ENCODE measurements around the gene MEIOSIN.

MEIOSIN gene

GRCh38 chr19:45766296-45766868 lies 33.1 kb downstream of the MEIOSIN start:
- no peak for DNase-seq (ENCODE audit: low read depth)
- in situ Hi-C loops (cut with HindIII; ENCODE audit: low sequenced_read_pairs), result no loop called here
- peak overlapping the region; percentile 77 for H3K4me3 ChIP-seq (ENCODE audit: low read depth, low read length)
- TF ChIP-seq CTCF (IDR thresholded peaks at IDR 0.05; ENCODE audit: low read depth, low read length, missing control alignments), result no peak

- DNase-seq (ENCODE audit: low read depth), result no peak
- in situ Hi-C loops (cut with HindIII; ENCODE audit: low sequenced_read_pairs), result no loop called here
- H3K4me3 ChIP-seq (ENCODE audit: low read depth, low read length), result peak overlapping the region; percentile 77
- no peak for TF ChIP-seq CTCF (IDR thresholded peaks at IDR 0.05; ENCODE audit: low read depth, low read length, missing control alignments)
Measured at GRCh38 chr19:45766869-45767346, 33.7 kb downstream of the MEIOSIN start.

- DNase-seq (ENCODE audit: low read depth), result peak; percentile 34
- in situ Hi-C loops (cut with HindIII; ENCODE audit: low sequenced_read_pairs), result no loop called here
- no peak for TF ChIP-seq CTCF (IDR thresholded peaks at IDR 0.05; ENCODE audit: low read depth, low read length, missing control alignments)
- peak overlapping the region; percentile 77 for H3K4me3 ChIP-seq (ENCODE audit: low read depth, low read length)
Measured at GRCh38 chr19:45767410-45767880, 34.2 kb downstream of the MEIOSIN start.

GRCh38 chr19:45767881-45768654 lies 34.8 kb downstream of the MEIOSIN start:
- peak overlapping the region; percentile 77 for H3K4me3 ChIP-seq (ENCODE audit: low read depth, low read length)
- peak; percentile 27 for DNase-seq (ENCODE audit: low read depth)
- in situ Hi-C loops (cut with HindIII; ENCODE audit: low sequenced_read_pairs), result no loop called here
- no peak for TF ChIP-seq CTCF (IDR thresholded peaks at IDR 0.05; ENCODE audit: low read depth, low read length, missing control alignments)

- H3K4me3 ChIP-seq (ENCODE audit: low read depth, low read length), result peak overlapping the region; percentile 77
- in situ Hi-C loops (cut with HindIII; ENCODE audit: low sequenced_read_pairs), result no loop called here
- no peak for TF ChIP-seq CTCF (IDR thresholded peaks at IDR 0.05; ENCODE audit: low read depth, low read length, missing control alignments)
- no peak for DNase-seq (ENCODE audit: low read depth)
Measured at GRCh38 chr19:45768655-45768983, 35.4 kb downstream of the MEIOSIN start.

- in situ Hi-C loops (cut with HindIII; ENCODE audit: low sequenced_read_pairs), result no loop called here
- peak; percentile 92 for DNase-seq (ENCODE audit: low read depth)
- no peak for TF ChIP-seq CTCF (IDR thresholded peaks at IDR 0.05; ENCODE audit: low read depth, low read length, missing control alignments)
- H3K4me3 ChIP-seq (ENCODE audit: low read depth, low read length), result peak within 1 kb of the TSS; percentile 77
Measured at GRCh38 chr19:45768984-45769782, 35.9 kb downstream of the MEIOSIN start, which contains the start of gene SIX5. Gene SIX5, minus strand, starts transcription at chr19:45769252. Its CDS starts 408 bp downstream, at chr19:45768844.
